GM12892 (cell line): Measurements from ENCODE around the gene ADPRH.

Source experiments
- POLR2A ChIP-seq: IDR thresholded peaks from 2 replicates; pipeline ENCODE4 v1.6.1; 2011; ENCODE audit warnings: low read depth, low read length, control low read depth
- POLR2AphosphoS5 ChIP-seq: IDR thresholded peaks from 2 replicates; pipeline ENCODE4 v1.6.1; 2011; ENCODE audit warnings: low read depth, low read length, control low read depth

- TF ChIP-seq POLR2A (no peak), POLR2AphosphoS5 (no peak)
Measured at GRCh38 chr3:119608405-119609000, 29.2 kb downstream of the ADPRH start.
